ELF-1 (cell line): ENCODE results near the gene ACOT7.
"Not testable (repeated sequence)": the region's sequence is repeated elsewhere in the genome, so short reads cannot be mapped to it uniquely, and the experiment has no call there.

Source experiments
- DNase-seq: peaks from one replicate; pipeline ENCODE4 v3.0.0-alpha.2; 2016; ENCODE audit warnings: low read depth, low spot score

ACOT7 gene, protein sequence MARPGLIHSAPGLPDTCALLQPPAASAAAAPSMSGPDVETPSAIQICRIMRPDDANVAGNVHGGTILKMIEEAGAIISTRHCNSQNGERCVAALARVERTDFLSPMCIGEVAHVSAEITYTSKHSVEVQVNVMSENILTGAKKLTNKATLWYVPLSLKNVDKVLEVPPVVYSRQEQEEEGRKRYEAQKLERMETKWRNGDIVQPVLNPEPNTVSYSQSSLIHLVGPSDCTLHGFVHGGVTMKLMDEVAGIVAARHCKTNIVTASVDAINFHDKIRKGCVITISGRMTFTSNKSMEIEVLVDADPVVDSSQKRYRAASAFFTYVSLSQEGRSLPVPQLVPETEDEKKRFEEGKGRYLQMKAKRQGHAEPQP

DNA sequence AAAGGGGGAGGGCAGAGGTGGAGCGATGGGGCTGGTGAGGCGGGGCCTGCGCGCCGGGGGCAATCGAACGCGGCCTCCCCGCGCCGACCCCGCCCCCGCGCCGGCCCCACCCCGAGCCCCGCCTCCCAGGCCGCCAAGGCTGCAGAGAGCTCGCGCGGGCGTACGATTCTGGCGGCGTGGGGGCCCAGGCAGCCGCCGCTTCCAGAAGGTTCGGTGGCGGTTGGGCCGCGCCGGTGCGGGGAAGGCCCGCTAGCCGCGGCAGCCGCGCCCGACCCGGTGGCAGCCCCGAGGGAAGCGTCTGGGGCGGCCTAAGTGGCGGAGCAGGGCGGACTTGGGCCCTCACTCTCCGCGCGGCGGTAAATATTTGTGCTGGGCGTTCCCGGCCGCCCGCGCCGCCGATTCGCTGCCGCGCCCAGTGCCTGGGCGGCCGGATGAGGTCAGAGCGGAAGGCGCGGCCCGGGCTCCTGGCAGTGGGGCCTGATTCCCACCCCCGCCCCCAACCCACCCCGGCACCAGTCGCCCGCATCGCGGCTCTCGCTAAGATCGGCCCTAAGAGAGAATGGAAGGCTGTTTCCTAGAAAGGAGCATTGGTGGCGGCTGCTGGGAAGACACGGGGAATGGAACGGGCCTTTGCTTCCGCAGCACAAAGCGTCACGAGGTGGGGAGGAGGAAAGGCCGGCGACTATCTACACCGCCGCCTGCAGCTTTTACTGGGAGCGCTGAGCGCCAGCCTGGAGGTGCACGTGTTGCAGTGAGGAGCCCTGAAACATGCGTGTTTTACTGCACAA is at the start of gene ACOT7:
TSS of gene ACOT7 (minus strand) at position 368 of the 788 bp plus-strand sequence. CDS start 368 bp downstream, outside the sequence.
- peak; percentile 94 for DNase-seq

- no peak for DNase-seq
Observed at GRCh38 chr1:6441586-6441985, 48.0 kb upstream of the ACOT7 start.

DNA sequence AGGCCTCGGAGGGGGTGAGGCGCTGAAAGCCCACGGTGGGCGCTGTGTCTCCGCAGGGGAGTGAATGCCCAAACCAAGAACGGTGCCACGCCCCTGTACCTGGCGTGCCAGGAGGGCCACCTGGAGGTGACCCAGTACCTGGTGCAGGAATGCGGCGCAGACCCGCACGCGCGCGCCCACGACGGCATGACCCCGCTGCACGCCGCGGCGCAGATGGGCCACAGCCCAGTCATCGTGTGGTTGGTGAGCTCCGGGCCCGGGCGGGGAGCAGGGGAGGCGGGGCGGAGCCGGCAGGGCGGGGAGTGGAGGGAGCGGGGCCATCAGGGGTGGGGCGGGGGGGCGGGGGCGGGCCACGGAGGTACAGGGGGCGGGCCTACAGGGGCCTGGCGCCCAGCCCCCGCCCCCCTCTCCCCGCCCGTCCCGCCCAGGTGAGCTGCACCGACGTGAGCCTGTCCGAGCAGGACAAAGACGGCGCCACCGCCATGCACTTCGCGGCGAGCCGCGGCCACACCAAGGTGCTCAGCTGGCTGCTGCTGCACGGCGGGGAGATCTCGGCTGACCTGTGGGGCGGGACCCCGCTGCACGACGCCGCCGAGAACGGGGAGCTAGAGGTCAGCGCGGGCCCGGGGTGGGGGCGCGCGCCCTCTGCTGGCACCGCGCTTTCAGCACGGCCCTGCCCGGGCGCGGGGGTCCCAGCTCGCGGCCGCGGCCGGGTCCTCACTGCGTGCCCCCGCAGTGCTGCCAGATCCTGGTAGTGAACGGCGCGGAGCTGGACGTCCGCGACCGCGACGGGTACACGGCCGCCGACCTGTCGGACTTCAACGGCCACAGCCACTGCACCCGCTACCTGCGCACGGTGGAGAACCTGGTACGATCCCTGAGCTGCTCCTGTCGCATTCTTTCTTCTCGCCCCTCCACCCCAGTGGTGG is 46.9 kb upstream of the ACOT7 start:
- peak; percentile 72 for DNase-seq

DNA sequence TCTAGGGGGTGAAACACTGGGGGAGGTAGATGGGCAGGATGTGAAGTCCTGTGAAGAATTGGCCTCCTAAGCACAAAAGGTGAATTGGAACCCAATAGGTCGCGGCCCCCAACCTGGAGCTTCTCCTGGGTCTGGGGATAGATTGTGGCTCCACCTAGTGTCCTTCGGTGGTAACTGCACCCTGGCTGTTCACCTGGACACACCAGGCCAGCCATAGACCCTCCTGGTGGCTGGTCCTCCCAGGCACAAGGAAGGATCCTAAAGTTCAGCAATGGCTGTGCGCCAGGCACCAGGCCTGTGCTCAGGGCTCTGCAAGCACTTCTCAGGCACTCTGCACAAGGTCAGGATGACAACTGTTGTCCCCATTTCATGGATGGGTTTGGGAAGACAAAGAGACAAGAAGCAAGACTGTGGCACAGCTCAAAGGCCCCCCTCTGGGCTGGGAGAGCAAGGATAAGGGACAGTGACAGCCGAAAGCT is 44.5 kb upstream of the ACOT7 start:
- DNase-seq, result peak; percentile 97

DNA sequence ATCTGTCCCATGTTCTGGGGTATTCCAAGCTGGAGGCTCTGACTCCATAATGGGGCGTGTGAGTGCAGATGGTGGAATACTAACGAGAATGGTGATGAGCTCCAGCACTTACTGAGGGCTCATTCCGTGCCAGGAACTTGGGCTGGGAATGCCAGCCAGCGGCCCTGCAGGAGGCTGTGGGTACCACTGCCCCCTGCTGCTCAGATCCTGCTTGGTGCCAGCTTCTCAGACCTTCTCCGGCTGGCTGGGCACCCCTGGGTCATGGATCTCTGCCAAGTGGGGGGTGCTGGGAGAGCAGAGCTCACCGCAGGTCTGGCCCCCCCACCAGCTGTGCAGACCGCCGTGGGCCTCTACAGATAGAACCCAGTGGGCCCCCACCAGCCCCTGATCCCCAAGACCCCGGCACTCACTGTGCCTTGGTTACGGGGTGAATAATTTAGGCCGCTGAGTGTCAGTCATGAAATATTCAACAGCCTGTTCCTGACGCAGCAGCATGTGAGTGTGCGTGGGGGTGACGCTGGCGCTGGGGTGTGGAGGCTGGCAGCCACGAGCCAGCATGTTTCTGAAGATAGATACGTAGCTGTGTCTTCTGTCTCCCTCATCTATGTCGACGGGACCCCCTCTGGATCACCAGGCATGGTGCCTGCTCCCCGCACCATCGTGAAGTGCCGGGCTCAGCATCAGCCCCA is 43.6 kb upstream of the ACOT7 start:
- DNase-seq, result not testable (repeated sequence)

DNA sequence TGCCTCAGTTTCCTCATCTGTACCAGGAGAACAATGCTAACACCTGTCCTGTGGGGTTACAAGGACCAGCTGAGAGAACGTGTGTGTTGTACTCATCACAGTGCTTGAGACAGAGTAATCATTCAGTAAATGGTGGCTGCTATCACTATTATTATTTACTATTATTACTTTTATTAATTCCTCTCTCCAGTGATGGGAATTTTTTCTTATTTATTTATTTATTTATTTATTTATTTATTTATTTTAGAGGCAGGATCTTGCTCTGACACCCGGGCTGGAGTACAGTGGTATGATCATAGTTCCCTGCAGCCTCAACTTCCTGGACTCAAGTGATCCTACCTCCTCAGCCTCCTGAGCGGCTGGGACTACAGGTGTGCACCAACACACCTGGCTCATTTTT is 42.7 kb upstream of the ACOT7 start:
- not testable (repeated sequence) for DNase-seq

GRCh38 chr1:6435547-6435946 is 42.0 kb upstream of the ACOT7 start:
- DNase-seq, result no peak

DNA sequence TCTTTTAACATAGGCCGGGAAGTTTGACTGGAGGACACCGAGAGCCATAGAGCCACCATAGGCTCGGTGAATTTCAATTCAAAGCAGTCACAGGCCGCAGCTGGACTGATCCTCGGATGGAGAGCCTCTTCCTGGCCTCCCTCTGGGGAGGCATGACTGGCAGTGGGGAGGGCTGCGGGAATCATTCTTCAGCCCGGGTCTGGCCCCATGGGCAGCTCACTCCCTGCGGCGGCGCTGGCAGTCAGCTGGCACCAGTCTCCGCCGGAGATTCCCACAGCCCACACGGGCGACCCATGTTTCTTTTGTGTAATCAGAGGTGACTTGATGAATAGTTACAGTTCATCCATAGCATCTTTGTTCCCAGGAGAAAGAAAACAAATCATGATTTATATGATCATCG is 41.6 kb upstream of the ACOT7 start:
- DNase-seq, result no peak

DNA sequence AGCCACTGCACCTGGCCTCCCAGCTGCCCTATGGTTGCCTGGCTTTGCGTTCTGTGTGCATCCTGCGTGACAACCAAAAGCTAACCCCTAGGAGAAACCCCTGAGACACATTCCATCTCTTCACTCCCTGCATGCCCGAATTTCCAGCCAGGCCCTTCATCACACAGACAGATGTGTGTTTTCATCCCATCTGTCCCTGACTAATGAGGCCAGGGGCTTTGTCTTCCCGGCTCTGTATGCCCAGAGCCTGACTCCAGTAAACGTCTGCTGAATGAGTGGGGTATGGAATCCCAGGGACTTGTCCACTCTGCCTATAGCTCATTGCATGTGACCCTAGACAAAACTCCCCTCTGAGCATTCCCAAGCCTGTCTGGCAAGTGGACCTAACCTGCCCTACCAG is 40.6 kb upstream of the ACOT7 start:
- no peak for DNase-seq

- not testable (repeated sequence) for DNase-seq
Observed at GRCh38 chr1:6431645-6432579, 38.3 kb upstream of the ACOT7 start.

GRCh38 chr1:6429660-6430411 is 36.3 kb upstream of the ACOT7 start:
- DNase-seq, result not testable (repeated sequence)

DNA sequence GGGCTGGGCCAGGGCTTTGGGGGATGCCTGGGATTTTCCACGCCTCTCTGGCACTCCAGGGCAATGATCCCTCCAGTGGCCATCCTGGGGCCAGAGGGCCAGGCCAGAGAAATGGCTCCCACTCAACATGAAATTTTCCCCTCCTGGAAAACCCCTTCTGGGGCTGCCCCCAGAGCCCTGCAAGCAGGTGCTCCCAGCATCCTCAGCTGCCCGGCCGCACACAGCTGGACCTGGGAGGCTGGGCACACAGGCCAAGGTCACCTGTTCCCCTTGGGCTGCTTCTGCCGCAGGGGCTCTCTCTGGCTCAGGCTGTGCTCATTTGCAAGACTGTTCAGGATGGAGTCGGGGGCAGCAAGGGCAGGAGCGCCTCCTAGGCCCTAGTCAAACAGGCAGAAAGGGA is 34.9 kb upstream of the ACOT7 start:
- not testable (repeated sequence) for DNase-seq

- DNase-seq, result no peak
Observed at GRCh38 chr1:6427441-6428390, 34.1 kb upstream of the ACOT7 start.

DNA sequence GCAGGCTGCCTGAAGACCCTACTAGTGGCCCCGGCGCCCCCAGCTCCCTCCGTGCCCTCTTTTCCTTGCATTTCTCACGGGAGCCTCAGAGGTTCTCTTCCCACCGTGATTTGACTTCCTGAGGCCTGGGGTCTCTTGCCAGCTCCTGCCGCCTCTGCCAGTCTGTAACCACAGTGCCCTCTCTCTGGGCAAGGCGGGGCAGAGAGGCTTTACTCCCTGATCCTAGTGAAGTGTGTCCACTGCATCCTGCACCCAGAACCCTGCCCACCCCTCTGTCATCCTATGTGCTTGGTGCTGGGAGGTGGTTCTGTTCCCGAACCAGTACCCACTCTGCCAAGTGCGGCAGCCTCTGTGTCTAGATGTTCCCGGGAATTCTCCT is 33.4 kb upstream of the ACOT7 start:
- DNase-seq, result no peak

DNA sequence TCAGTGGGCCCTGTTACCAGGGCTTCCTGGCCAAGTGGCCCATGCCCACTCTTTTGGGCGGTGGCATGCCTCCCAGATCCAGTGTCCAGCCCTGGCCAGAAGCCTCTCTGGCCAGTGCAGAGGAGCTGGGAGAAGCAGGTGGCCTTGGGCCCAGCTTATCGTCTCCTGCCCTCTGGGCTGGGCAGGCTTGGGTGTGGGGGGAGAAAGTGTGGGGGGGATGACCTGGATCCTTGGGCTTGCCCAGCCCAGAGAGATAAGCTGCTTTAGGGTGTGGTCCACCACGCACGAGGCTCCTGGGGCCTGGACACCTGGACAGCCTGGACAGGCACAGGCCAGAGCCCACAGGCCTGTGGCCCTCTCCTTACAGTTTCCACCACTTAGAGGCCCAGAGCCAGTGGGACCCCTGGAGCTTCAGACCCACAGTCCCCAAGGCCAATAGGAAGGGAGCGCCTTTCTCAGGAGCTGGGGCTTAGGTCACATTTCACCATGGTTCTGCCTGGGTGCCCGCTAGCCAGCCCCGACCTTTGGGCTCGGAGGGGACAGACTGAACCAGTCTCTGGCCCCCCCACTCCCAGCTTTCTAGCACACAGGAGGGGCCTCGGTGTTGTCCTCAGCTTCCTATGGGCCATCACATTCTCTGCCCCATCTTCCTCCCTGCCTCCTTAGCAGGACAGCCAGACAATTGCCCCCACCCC is 32.9 kb upstream of the ACOT7 start:
- no peak for DNase-seq

GRCh38 chr1:6425658-6426057 is 32.1 kb upstream of the ACOT7 start:
- no peak for DNase-seq
